HG03097 (cell line): ENCODE measurements around the gene SC5D.

Experiments
- ATAC-seq: cut with Tn5 transposase; IDR thresholded peaks from one replicate; pipeline ENCODE4 v1.9.1; 2021; ENCODE audit not compliant: unreplicated experiment, low FRiP score

SC5D gene

GRCh38 chr11:121352251-121352891 lies 59.8 kb downstream of the SC5D start:
- no peak for ATAC-seq

GRCh38 chr11:121354192-121354591 lies 61.6 kb downstream of the SC5D start:
- no peak for ATAC-seq

GRCh38 chr11:121356357-121356756 lies 63.8 kb downstream of the SC5D start:
- ATAC-seq, result no peak
